ENCODE data around the gene MRPL55.

DNA sequence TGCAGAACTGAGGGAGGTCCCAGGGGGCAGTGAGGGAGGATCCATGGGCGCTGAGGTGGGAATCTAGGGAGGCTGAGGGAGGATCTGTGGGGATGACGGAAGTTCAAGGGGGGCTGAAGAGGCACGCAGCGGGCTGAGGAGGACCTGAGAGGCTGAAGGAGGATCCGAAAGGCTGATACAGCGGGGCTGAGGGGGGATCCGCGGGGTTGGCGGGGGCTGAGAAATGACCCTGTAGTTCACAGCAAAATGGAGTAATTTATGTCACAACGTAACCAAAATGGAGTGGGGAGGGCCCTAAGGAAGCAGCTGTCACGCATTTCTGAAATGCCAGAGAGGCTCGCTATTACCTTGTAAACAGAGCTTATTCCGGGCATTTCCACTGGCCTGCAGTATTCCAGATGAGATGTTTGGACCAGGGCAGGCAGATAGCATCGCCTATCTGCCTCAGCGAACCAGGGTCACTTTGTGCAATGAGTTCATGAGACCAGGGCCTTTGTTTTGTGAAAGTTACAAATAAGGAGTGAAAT is 926 bp upstream of the MRPL55 start:
- TF ChIP-seq EZH2 (IDR thresholded peaks at IDR 0.05): no peak
- TF ChIP-seq, protein P1, sequence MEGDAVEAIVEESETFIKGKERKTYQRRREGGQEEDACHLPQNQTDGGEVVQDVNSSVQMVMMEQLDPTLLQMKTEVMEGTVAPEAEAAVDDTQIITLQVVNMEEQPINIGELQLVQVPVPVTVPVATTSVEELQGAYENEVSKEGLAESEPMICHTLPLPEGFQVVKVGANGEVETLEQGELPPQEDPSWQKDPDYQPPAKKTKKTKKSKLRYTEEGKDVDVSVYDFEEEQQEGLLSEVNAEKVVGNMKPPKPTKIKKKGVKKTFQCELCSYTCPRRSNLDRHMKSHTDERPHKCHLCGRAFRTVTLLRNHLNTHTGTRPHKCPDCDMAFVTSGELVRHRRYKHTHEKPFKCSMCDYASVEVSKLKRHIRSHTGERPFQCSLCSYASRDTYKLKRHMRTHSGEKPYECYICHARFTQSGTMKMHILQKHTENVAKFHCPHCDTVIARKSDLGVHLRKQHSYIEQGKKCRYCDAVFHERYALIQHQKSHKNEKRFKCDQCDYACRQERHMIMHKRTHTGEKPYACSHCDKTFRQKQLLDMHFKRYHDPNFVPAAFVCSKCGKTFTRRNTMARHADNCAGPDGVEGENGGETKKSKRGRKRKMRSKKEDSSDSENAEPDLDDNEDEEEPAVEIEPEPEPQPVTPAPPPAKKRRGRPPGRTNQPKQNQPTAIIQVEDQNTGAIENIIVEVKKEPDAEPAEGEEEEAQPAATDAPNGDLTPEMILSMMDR (IDR thresholded peaks at IDR 0.05): no peak
- TF ChIP-seq EZH2phosphoT487 (IDR thresholded peaks at IDR 0.05): no peak
